HepG2 (cell line): Measurements from ENCODE around the gene ZACN. TPM values are rescaled to one million over a fixed set of nuclear protein-coding genes. Genes with fewer than 3 reads are reported as not detected.

Experiments
- ARNT ChIP-seq: fragments of 450-650 bp; IDR thresholded peaks from 2 replicates; pipeline ENCODE4 v1.6.1; 2017
- ATRX ChIP-seq: sonication (generic); formaldehyde crosslinking; IDR thresholded peaks from 2 replicates; pipeline ENCODE4 v1.4.0; 2020; ENCODE audit warnings: missing genetic modification reagents, borderline replicate concordance
- BORCS8-MEF2B ChIP-seq: sonication (generic); formaldehyde crosslinking; IDR thresholded peaks from 2 replicates; pipeline ENCODE4 v1.8.0; 2022; ENCODE audit warnings: mild to moderate bottlenecking, missing genetic modification reagents
- CAMTA2 ChIP-seq: sonication (generic); formaldehyde crosslinking; IDR thresholded peaks from 2 replicates; pipeline ENCODE4 v1.4.0; 2020; ENCODE audit warnings: mild to moderate bottlenecking, missing genetic modification reagents, borderline replicate concordance
- GLI4 ChIP-seq: sonication (generic); formaldehyde crosslinking; IDR thresholded peaks from 2 replicates; pipeline ENCODE4 v1.5.1; 2020; ENCODE audit warnings: missing genetic modification reagents, mild to moderate bottlenecking, moderate library complexity, borderline replicate concordance
- MLLT10 ChIP-seq: sonication (generic); formaldehyde crosslinking; IDR thresholded peaks from 2 replicates; pipeline ENCODE4 v1.4.0; 2020; ENCODE audit warnings: missing genetic modification reagents
- MXD4 ChIP-seq: IDR thresholded peaks from 2 replicates; pipeline ENCODE4 v1.6.1; 2016; ENCODE audit warnings: mild to moderate bottlenecking, missing biosample characterization, missing genetic modification reagents
- MZF1 ChIP-seq: sonication (generic); formaldehyde crosslinking; IDR thresholded peaks from 2 replicates; pipeline ENCODE4 v1.8.1; 2023; ENCODE audit warnings: mild to moderate bottlenecking, missing genetic modification reagents, borderline replicate concordance
- NFRKB ChIP-seq: fragments of 450-650 bp; IDR thresholded peaks from 2 replicates; pipeline ENCODE4 v1.6.1; 2017
- PITX1 ChIP-seq: sonication (generic); formaldehyde crosslinking; IDR thresholded peaks from 2 replicates; pipeline ENCODE4 v1.5.1; 2020; ENCODE audit warnings: mild to moderate bottlenecking, missing genetic modification reagents
- RBAK ChIP-seq: sonication (generic); formaldehyde crosslinking; IDR thresholded peaks from 2 replicates; pipeline ENCODE4 v1.5.1; 2020; ENCODE audit warnings: mild to moderate bottlenecking, missing genetic modification reagents
- SPEN ChIP-seq: sonication (generic); formaldehyde crosslinking; IDR thresholded peaks from 2 replicates; pipeline ENCODE4 v1.5.1; 2020; ENCODE audit warnings: low read depth, mild to moderate bottlenecking, missing genetic modification reagents
- ZC3H13 ChIP-seq: sonication (generic); formaldehyde crosslinking; IDR thresholded peaks from 2 replicates; pipeline ENCODE4 v1.8.1; 2023; ENCODE audit warnings: mild to moderate bottlenecking, missing genetic modification reagents, moderate library complexity
- ZNF234 ChIP-seq: sonication (generic); formaldehyde crosslinking; conservative IDR thresholded peaks from 2 replicates; pipeline ENCODE4 v1.5.1; 2020; ENCODE audit warnings: mild to moderate bottlenecking, missing genetic modification reagents
- ZNF430 ChIP-seq: sonication (generic); formaldehyde crosslinking; IDR thresholded peaks from 2 replicates; pipeline ENCODE4 v1.9.0; 2021; ENCODE audit warnings: mild to moderate bottlenecking, missing genetic modification reagents
- ZNF629 ChIP-seq: sonication (generic); formaldehyde crosslinking; conservative IDR thresholded peaks from 2 replicates; pipeline ENCODE4 v1.5.0; 2020; ENCODE audit warnings: missing genetic modification reagents
- ZNF670 ChIP-seq: sonication (generic); formaldehyde crosslinking; IDR thresholded peaks from 2 replicates; pipeline ENCODE4 v1.8.0; 2022; ENCODE audit warnings: mild to moderate bottlenecking, missing genetic modification reagents, borderline replicate concordance
- ZNF713 ChIP-seq: sonication (generic); formaldehyde crosslinking; IDR thresholded peaks from 2 replicates; pipeline ENCODE4 v1.4.0; 2020; ENCODE audit warnings: mild to moderate bottlenecking, missing genetic modification reagents
- ZNF776 ChIP-seq: sonication (generic); formaldehyde crosslinking; IDR thresholded peaks from 2 replicates; pipeline ENCODE4 v1.4.0; 2020; ENCODE audit warnings: mild to moderate bottlenecking, missing genetic modification reagents
- ZNF883 ChIP-seq: sonication (generic); formaldehyde crosslinking; IDR thresholded peaks from 2 replicates; pipeline ENCODE4 v1.5.1; 2020; ENCODE audit warnings: mild to moderate bottlenecking, missing genetic modification reagents; ENCODE audit errors: not compliant biosample characterization
- polyA plus RNA-seq, 8 experiments: library from polyadenylated mRNA; depleted of rRNA in 3 of 8; stranded (reverse) in 7 of 8; unstranded in 1 of 8; fragments of >200 nt; fragmentation: Illumina TruSeq in 4 of 8; extraction: Trizol in 4 of 8; gene quantifications; 2 replicates each; pipeline versions ENCODE4 v1.2.1 to v1.2.3, GENCODE V29; 2011 to 2016; ENCODE audit warnings: low read depth in 4 of 8, missing spikeins in 1 of 8, mixed read lengths in 1 of 8; ENCODE audit not compliant: insufficient read depth in 1 of 8
- total RNA-seq, 5 experiments: library from RNA; depleted of rRNA; stranded (reverse); fragments of >200 nt; fragmentation: Illumina TruSeq; extraction: Trizol; gene quantifications; 2 replicates each; pipeline ENCODE4 v1.2.3, GENCODE V29; 2016; ENCODE audit warnings: low read depth in 1 of 5
- TF ChIP-seq, protein P1 (sequence below): sonication (generic); formaldehyde crosslinking; IDR thresholded peaks from 2 replicates; pipeline ENCODE4 v1.5.1; 2020; ENCODE audit warnings: mild to moderate bottlenecking, missing genetic modification reagents, moderate library complexity
- TF ChIP-seq, protein P2 (sequence below): sonication (generic); formaldehyde crosslinking; IDR thresholded peaks from 2 replicates; pipeline ENCODE4 v1.4.0; 2020; ENCODE audit warnings: mild to moderate bottlenecking, missing genetic modification reagents
- TF ChIP-seq, protein P3 (sequence below): sonication (generic); formaldehyde crosslinking; IDR thresholded peaks from 2 replicates; pipeline ENCODE4 v1.4.0; 2020; ENCODE audit warnings: missing genetic modification reagents, borderline replicate concordance
- TF ChIP-seq, protein P4 (sequence below): sonication (generic); formaldehyde crosslinking; conservative IDR thresholded peaks from 2 replicates; pipeline ENCODE4 v1.4.0; 2020; ENCODE audit warnings: missing genetic modification reagents

ZACN gene
- total and polyA plus RNA-seq, 2 of the 13 experiments (the other 11 are each of a cell fraction or from before 2014, with no cell fraction given) = 0.11 to 0.15 TPM

DNA sequence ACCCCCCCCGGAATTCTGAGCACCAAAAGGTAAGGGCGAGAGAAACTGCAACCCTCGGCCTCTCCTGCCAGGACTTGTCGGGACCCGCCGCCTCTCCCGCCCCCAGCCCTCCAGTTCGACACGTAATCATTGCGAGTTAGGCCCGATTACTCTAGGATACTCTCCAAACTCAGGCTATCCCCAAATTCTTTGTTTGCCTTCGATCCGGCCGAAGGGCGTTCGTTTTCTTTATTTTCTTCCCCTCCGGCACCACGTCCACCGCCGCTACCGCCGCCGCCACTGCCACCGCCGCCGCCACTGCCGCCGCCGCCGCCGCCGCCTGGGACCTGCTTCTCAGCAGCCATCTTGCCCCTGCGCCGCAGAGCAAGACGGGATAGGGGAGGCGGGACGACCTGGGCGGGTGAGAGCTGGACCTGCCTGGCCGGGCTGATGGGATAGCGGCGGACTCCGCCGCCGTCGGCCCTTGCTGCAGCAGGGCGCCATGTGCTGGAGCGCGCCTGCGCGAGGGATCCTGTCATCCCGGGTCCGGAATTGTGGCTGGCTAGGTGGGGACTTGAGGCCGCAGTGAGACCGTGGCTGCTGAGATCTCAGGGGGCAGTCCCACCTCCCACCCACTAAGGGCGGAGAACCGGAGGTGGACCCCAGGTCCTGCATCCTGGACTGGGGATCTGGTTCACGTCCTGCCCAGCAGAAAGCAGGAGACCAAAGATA lies 6.7 kb upstream of the ZACN start, which contains the start of gene SRP68 (continued):
- TF ChIP-seq ZNF234 = 0 out of 2 replicates have a peak, but pooled peaks have one; percentile 88
- peak; percentile 93 for TF ChIP-seq ZNF776 (CRISPR knock-in tag)
- TF ChIP-seq CAMTA2 = peak; percentile 90; the same call in 1 of the 2 replicates
- TF ChIP-seq PITX1 (CRISPR knock-in tag) = peak; percentile 79
- peak; percentile 89 for TF ChIP-seq MXD4
- peak; percentile 81 for TF ChIP-seq ZC3H13
- TF ChIP-seq, protein P1, sequence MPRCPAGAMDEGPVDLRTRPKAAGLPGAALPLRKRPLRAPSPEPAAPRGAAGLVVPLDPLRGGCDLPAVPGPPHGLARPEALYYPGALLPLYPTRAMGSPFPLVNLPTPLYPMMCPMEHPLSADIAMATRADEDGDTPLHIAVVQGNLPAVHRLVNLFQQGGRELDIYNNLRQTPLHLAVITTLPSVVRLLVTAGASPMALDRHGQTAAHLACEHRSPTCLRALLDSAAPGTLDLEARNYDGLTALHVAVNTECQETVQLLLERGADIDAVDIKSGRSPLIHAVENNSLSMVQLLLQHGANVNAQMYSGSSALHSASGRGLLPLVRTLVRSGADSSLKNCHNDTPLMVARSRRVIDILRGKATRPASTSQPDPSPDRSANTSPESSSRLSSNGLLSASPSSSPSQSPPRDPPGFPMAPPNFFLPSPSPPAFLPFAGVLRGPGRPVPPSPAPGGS (CRISPR knock-in tag) = peak; percentile 82
- TF ChIP-seq ZNF670 (CRISPR knock-in tag) = peak; percentile 86; the same call in 1 of the 2 replicates
- TF ChIP-seq, protein P2, sequence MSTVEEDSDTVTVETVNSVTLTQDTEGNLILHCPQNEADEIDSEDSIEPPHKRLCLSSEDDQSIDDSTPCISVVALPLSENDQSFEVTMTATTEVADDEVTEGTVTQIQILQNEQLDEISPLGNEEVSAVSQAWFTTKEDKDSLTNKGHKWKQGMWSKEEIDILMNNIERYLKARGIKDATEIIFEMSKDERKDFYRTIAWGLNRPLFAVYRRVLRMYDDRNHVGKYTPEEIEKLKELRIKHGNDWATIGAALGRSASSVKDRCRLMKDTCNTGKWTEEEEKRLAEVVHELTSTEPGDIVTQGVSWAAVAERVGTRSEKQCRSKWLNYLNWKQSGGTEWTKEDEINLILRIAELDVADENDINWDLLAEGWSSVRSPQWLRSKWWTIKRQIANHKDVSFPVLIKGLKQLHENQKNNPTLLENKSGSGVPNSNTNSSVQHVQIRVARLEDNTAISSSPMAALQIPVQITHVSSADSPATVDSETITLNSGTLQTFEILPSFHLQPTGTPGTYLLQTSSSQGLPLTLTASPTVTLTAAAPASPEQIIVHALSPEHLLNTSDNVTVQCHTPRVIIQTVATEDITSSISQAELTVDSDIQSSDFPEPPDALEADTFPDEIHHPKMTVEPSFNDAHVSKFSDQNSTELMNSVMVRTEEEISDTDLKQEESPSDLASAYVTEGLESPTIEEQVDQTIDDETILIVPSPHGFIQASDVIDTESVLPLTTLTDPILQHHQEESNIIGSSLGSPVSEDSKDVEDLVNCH (CRISPR knock-in tag) = no peak
- peak; percentile 99 for TF ChIP-seq SPEN (CRISPR knock-in tag)
- no peak for TF ChIP-seq ATRX (CRISPR knock-in tag)
- TF ChIP-seq ZNF713 (CRISPR knock-in tag) = peak; percentile 43; the same call in 1 of the 2 replicates
- peak; percentile 92 for TF ChIP-seq ZNF430 (CRISPR knock-in tag)
- peak; percentile 97 for TF ChIP-seq BORCS8-MEF2B
- TF ChIP-seq, protein P3, sequence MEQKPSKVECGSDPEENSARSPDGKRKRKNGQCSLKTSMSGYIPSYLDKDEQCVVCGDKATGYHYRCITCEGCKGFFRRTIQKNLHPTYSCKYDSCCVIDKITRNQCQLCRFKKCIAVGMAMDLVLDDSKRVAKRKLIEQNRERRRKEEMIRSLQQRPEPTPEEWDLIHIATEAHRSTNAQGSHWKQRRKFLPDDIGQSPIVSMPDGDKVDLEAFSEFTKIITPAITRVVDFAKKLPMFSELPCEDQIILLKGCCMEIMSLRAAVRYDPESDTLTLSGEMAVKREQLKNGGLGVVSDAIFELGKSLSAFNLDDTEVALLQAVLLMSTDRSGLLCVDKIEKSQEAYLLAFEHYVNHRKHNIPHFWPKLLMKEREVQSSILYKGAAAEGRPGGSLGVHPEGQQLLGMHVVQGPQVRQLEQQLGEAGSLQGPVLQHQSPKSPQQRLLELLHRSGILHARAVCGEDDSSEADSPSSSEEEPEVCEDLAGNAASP (CRISPR knock-in tag) = 0 out of 2 replicates have a peak, but pooled peaks have one; percentile 63
- TF ChIP-seq MZF1 (CRISPR knock-in tag) = no peak
- TF ChIP-seq ARNT = no peak
- peak; percentile 94 for TF ChIP-seq GLI4 (CRISPR knock-in tag)
- no peak for TF ChIP-seq RBAK
- TF ChIP-seq, protein P4, sequence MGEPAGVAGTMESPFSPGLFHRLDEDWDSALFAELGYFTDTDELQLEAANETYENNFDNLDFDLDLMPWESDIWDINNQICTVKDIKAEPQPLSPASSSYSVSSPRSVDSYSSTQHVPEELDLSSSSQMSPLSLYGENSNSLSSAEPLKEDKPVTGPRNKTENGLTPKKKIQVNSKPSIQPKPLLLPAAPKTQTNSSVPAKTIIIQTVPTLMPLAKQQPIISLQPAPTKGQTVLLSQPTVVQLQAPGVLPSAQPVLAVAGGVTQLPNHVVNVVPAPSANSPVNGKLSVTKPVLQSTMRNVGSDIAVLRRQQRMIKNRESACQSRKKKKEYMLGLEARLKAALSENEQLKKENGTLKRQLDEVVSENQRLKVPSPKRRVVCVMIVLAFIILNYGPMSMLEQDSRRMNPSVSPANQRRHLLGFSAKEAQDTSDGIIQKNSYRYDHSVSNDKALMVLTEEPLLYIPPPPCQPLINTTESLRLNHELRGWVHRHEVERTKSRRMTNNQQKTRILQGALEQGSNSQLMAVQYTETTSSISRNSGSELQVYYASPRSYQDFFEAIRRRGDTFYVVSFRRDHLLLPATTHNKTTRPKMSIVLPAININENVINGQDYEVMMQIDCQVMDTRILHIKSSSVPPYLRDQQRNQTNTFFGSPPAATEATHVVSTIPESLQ (CRISPR knock-in tag) = no peak
- 0 out of 2 replicates have a peak, but pooled peaks have one; percentile 28 for TF ChIP-seq ZNF629 (CRISPR knock-in tag)
- TF ChIP-seq MLLT10 (CRISPR knock-in tag) = no peak
- TF ChIP-seq NFRKB = no peak
- peak; percentile 98 for TF ChIP-seq ZNF883 (CRISPR knock-in tag)
